Measurements from ENCODE around the gene SMIM41. TPM values are rescaled to one million over a fixed set of nuclear protein-coding genes. Genes with fewer than 3 reads are reported as not detected.
A peak's percentile ranks its signal among the peaks of the same experiment; 100 is the strongest.

SMIM41 gene
- polyA plus RNA-seq, 3 donors, result not detected

- peaks cover 46% of the 10 kb centered on the region for H4K20me1 ChIP-seq (ENCODE audit: insufficient read depth, low read length)
- H3K36me3 ChIP-seq (replicated peaks in 1 of 2; ENCODE audit: control insufficient read depth in 1 of 2, insufficient read depth in 2 of 2, low read length in 2 of 2), result peaks cover 0 to 6% of the 10 kb centered on the region in 2 donors
- TF ChIP-seq, protein P1, sequence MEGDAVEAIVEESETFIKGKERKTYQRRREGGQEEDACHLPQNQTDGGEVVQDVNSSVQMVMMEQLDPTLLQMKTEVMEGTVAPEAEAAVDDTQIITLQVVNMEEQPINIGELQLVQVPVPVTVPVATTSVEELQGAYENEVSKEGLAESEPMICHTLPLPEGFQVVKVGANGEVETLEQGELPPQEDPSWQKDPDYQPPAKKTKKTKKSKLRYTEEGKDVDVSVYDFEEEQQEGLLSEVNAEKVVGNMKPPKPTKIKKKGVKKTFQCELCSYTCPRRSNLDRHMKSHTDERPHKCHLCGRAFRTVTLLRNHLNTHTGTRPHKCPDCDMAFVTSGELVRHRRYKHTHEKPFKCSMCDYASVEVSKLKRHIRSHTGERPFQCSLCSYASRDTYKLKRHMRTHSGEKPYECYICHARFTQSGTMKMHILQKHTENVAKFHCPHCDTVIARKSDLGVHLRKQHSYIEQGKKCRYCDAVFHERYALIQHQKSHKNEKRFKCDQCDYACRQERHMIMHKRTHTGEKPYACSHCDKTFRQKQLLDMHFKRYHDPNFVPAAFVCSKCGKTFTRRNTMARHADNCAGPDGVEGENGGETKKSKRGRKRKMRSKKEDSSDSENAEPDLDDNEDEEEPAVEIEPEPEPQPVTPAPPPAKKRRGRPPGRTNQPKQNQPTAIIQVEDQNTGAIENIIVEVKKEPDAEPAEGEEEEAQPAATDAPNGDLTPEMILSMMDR (IDR thresholded peaks at IDR 0.05), result no peak
- WGBS (ENCODE audit: insufficient coverage), result under 1% methylated on average over 72 of the region's 77 CpGs
- peaks cover 20 to 33% of the 10 kb centered on the region in 2 donors for H3K36me3 Mint-ChIP-seq
- peak within 1 kb of the TSS; percentile 61 for H2AFZ ChIP-seq (ENCODE audit: insufficient read depth, low read depth, low read length, poor library complexity, severe bottlenecking)
- H3K4me1 ChIP-seq (ENCODE audit: control insufficient read depth in 1 of 2, insufficient read depth in 2 of 2, low read length in 2 of 2), result peaks cover 36 to 72% of the 10 kb centered on the region in 2 donors
- no peaks in the 10 kb centered on the region for H3K79me2 ChIP-seq (ENCODE audit: insufficient read depth, low read length)
- peaks cover 28 to 43% (median 39%) of the 10 kb centered on the region in 3 donors for H3K27me3 Mint-ChIP-seq (ENCODE audit: low read depth in 3 of 3)
- no peaks in the 10 kb centered on the region for H3K9me3 ChIP-seq (replicated peaks in 1 of 2; ENCODE audit: control insufficient read depth in 1 of 2, insufficient read depth in 1 of 2, low read length in 2 of 2)
- peak within 1 kb of the TSS; percentile 79 for H3K4me2 ChIP-seq (replicated peaks; ENCODE audit: extremely low read depth, low read length, poor library complexity, severe bottlenecking)
- peak within 1 kb of the TSS; percentile 60 to 87 (median 63) for H3K4me3 ChIP-seq (replicated peaks in 1 of 3; ENCODE audit: low read depth in 2 of 3, low read length in 3 of 3)
- H3K4me3 Mint-ChIP-seq, result peak within 1 kb of the TSS; percentile 94 to 99
- peaks cover 0 to 24% of the 10 kb centered on the region in 2 donors for H3K27me3 ChIP-seq (ENCODE audit: control insufficient read depth in 2 of 2, insufficient read depth in 2 of 2, low read length in 2 of 2)
- H3K27ac ChIP-seq (ENCODE audit: low read depth in 1 of 2, low read length in 2 of 2), result peak within 1 kb of the TSS; percentile 85 to 94
- peak; percentile 92 to 99 (median 97) for DNase-seq
- H3K9ac ChIP-seq (ENCODE audit: insufficient read depth, low read length, poor library complexity, severe bottlenecking), result peak within 1 kb of the TSS; percentile 94
- H3K27ac Mint-ChIP-seq, result peak within 1 kb of the TSS; percentile 94 to 97 (median 96)
- H3K4me1 Mint-ChIP-seq, result peaks cover 43% of the 10 kb centered on the region
- intact Hi-C loops (cut with micrococcal nuclease), result loop anchor here (1.0 to 2.0 kb wide), 4 partner anchors 14 to 26 kb away; partner anchors contain the start of gene ATG101 (in 1 of the 2)
- H3K9me3 Mint-ChIP-seq, result peaks cover 0 to 16% (median 5%) of the 10 kb centered on the region in 7 donors
Measured at GRCh38 chr12:52050758-52051541, 28.6 kb upstream of the SMIM41 start, which contains the start of gene NR4A1. Gene NR4A1, plus strand, starts transcription at chr12:52051442. Its CDS starts 2,887 bp downstream, at chr12:52054329.

- peaks cover 25 to 39% of the 10 kb centered on the region in 2 donors for H3K36me3 Mint-ChIP-seq
- Histone ChIP-seq H3K9ac (ENCODE audit: insufficient read depth, low read length, poor library complexity, severe bottlenecking) (peak overlapping the region; percentile 94), H2AFZ (ENCODE audit: insufficient read depth, low read depth, low read length, poor library complexity, severe bottlenecking) (no peak overlapping the region), H3K27me3 (ENCODE audit: control insufficient read depth in 2 of 2, insufficient read depth in 2 of 2, low read length in 2 of 2) (peaks cover 0 to 24% of the 10 kb centered on the region in 2 donors), H3K27ac (ENCODE audit: low read depth in 1 of 2, low read length in 2 of 2) (peak overlapping the region in 1 of 2 donors; percentile 94), H3K79me2 (ENCODE audit: insufficient read depth, low read length) (no peaks in the 10 kb centered on the region), H4K20me1 (ENCODE audit: insufficient read depth, low read length) (peaks cover 63% of the 10 kb centered on the region), H3K4me3 (replicated peaks in 1 of 3; ENCODE audit: low read depth in 2 of 3, low read length in 3 of 3) (peak overlapping the region; percentile 60 to 87 (median 63)), H3K9me3 (replicated peaks in 1 of 2; ENCODE audit: control insufficient read depth in 1 of 2, insufficient read depth in 1 of 2, low read length in 2 of 2) (no peaks in the 10 kb centered on the region), H3K4me2 (replicated peaks; ENCODE audit: extremely low read depth, low read length, poor library complexity, severe bottlenecking) (peak overlapping the region; percentile 79), H3K4me1 (ENCODE audit: control insufficient read depth in 1 of 2, insufficient read depth in 2 of 2, low read length in 2 of 2) (peaks cover 26 to 55% of the 10 kb centered on the region in 2 donors), H3K36me3 (replicated peaks in 1 of 2; ENCODE audit: control insufficient read depth in 1 of 2, insufficient read depth in 2 of 2, low read length in 2 of 2) (peaks cover 0 to 20% of the 10 kb centered on the region in 2 donors)
- H3K4me3 Mint-ChIP-seq, result peak overlapping the region; percentile 94 to 99
- TF ChIP-seq, protein P1 (IDR thresholded peaks at IDR 0.05), result no peak
- peaks cover 30% of the 10 kb centered on the region for H3K4me1 Mint-ChIP-seq
- no peak for DNase-seq
- intact Hi-C loops (cut with micrococcal nuclease), result loop anchor here in 1 of 2 donors (2.0 kb wide), 1 partner anchor 16 kb away; the partner anchor contains the start of gene ATG101
- H3K27me3 Mint-ChIP-seq (ENCODE audit: low read depth in 3 of 3), result peaks cover 31 to 42% (median 38%) of the 10 kb centered on the region in 3 donors
- 80% methylated on average over 1 of the region's 7 CpGs for WGBS (ENCODE audit: insufficient coverage)
- H3K27ac Mint-ChIP-seq, result peak overlapping the region; percentile 62 to 97 (median 92)
- H3K9me3 Mint-ChIP-seq, result peaks cover 0 to 16% (median 5%) of the 10 kb centered on the region in 7 donors
Measured at GRCh38 chr12:52052468-52053186, 26.9 kb upstream of the SMIM41 start.

Measured in CD14-positive monocyte (primary cell).